Measurements from ENCODE around the gene GIMAP8. TPM values are rescaled to one million over a fixed set of nuclear protein-coding genes. Genes with fewer than 3 reads are reported as not detected.

Gene GIMAP8
- total RNA-seq, 6 experiments from 2014 or later, result 2.7 to 10.0 (median 6.2) TPM

DNA sequence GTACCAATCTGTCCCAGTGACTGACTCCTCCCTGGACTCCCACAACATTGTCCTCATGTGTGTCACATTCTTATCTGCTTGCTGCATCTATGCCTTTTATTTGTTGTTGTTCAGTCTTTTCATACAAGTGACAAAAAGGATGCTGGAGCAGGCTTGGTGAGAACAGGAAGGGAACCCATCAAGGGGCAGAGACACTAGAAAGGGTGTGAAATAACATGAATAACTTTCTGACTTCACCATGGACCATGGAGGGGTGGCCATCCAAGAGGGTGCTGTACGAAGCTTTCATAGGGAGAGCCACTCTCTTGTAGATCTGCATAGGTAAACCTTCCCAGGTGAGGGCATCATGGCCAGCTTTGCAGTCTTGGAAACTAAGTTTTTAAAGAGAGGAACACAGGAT is 14.5 kb downstream of the GIMAP8 start:
- Histone ChIP-seq H3K4me3 (no peak overlapping the region), H3K36me3 (no peaks in the 10 kb centered on the region), H3K9me3 (no peaks in the 10 kb centered on the region), H3K27ac (no peak overlapping the region), H3K4me1 (no peaks in the 10 kb centered on the region), H3K27me3 (no peaks in the 10 kb centered on the region)
- ATAC-seq (no peak), DNase-seq (no peak)
- TF ChIP-seq POLR2A (IDR thresholded peaks at IDR 0.05), result no peak
- TF ChIP-seq CTCF (IDR thresholded peaks at IDR 0.05), result no peak
- intact Hi-C loops (cut with DNase I), result no loop called here
- 50% methylated on average over 1 of the region's 1 CpG for WGBS (ENCODE audit: insufficient coverage, low coverage, low lambda C conversion rate, missing lambda C conversion rate)

DNA sequence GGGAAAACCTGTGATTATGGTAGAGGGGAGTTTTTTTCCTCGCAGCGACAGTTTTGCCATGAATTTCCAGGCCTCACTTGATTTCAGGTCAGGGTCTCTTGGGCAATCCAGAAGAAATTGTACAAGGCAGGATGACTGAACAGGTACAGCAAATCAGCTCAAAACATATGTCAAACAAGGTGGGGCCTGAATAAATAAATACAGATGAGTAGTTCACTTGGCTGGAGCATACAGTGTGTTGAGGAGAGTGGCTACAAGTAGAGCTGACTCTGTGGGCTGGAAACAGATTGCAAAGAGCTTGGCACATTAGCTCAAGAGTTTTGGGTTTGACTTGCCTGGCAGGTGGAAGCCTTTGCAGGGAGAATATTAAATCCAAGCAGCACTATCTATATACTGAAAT is 15.0 kb downstream of the GIMAP8 start:
- Histone ChIP-seq H3K9me3 (no peaks in the 10 kb centered on the region), H3K27ac (no peak overlapping the region), H3K36me3 (no peaks in the 10 kb centered on the region), H3K4me1 (no peaks in the 10 kb centered on the region), H3K4me3 (no peak overlapping the region), H3K27me3 (no peaks in the 10 kb centered on the region)
- TF ChIP-seq POLR2A (IDR thresholded peaks at IDR 0.05) (no peak), CTCF (IDR thresholded peaks at IDR 0.05) (no peak)
- intact Hi-C loops (cut with DNase I), result no loop called here
- no peak for ATAC-seq
- no peak for DNase-seq
- WGBS (ENCODE audit: insufficient coverage, low coverage, low lambda C conversion rate, missing lambda C conversion rate), result 89% methylated on average over 2 of the region's 2 CpGs

DNA sequence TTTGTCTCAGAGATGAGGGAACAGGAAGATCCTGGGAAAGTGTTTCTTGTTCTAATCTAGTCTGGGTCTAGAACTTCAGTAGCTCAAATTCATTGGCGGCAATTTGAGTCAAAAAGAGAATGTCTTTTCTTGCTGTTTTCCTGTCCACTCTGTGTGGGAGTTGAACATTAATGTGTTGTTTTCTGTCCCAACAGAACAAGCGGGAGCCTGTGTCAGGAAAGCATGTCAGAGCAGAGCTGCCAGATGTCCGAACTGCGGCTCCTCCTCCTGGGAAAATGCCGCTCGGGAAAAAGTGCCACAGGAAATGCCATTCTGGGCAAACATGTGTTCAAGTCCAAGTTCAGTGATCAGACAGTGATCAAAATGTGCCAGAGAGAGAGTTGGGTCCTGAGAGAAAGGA is 16.0 kb downstream of the GIMAP8 start:
- H3K9me3 ChIP-seq, result no peaks in the 10 kb centered on the region
- H3K36me3 ChIP-seq, result no peaks in the 10 kb centered on the region
- DNase-seq (no peak), ATAC-seq (peak in 1 of 4 donors; percentile 31)
- intact Hi-C loops (cut with DNase I), result no loop called here
- no peak overlapping the region for H3K27ac ChIP-seq
- no peaks in the 10 kb centered on the region for H3K4me1 ChIP-seq
- TF ChIP-seq CTCF (IDR thresholded peaks at IDR 0.05) (no peak), POLR2A (IDR thresholded peaks at IDR 0.05) (no peak)
- WGBS (ENCODE audit: insufficient coverage, low coverage, low lambda C conversion rate, missing lambda C conversion rate), result 68% methylated on average over 6 of the region's 6 CpGs
- no peak overlapping the region for H3K4me3 ChIP-seq
- no peaks in the 10 kb centered on the region for H3K27me3 ChIP-seq

GRCh38 chr7:150468241-150468640 is 17.8 kb downstream of the GIMAP8 start:
- no peak overlapping the region for H3K27ac ChIP-seq
- TF ChIP-seq CTCF (IDR thresholded peaks at IDR 0.05), result no peak
- TF ChIP-seq POLR2A (IDR thresholded peaks at IDR 0.05), result no peak

GRCh38 chr7:150471886-150472285 is 21.5 kb downstream of the GIMAP8 start:
- TF ChIP-seq POLR2A (IDR thresholded peaks at IDR 0.05), result no peak
- no peak for TF ChIP-seq CTCF (IDR thresholded peaks at IDR 0.05)
- intact Hi-C loops (cut with DNase I), result no loop called here
- WGBS (ENCODE audit: insufficient coverage, low coverage, low lambda C conversion rate, missing lambda C conversion rate), result 50% methylated on average over 5 of the region's 5 CpGs
- no peak overlapping the region for H3K4me3 ChIP-seq
- no peak overlapping the region for H3K27ac ChIP-seq
- DNase-seq (no peak), ATAC-seq (peak in 1 of 4 donors; percentile 24)
- H3K9me3 ChIP-seq, result no peaks in the 10 kb centered on the region
- no peaks in the 10 kb centered on the region for H3K4me1 ChIP-seq
- H3K27me3 ChIP-seq, result no peaks in the 10 kb centered on the region
- no peaks in the 10 kb centered on the region for H3K36me3 ChIP-seq

More at GRCh38 chr7:150468241-150468640, 17.8 kb downstream of the GIMAP8 start:
- no peaks in the 10 kb centered on the region for H3K4me1 ChIP-seq
- DNase-seq (no peak), ATAC-seq (no peak)
- H3K27me3 ChIP-seq, result no peaks in the 10 kb centered on the region
- intact Hi-C loops (cut with DNase I), result no loop called here
- H3K9me3 ChIP-seq, result no peaks in the 10 kb centered on the region
- no peaks in the 10 kb centered on the region for H3K36me3 ChIP-seq
- 96% methylated on average over 3 of the region's 3 CpGs for WGBS (ENCODE audit: insufficient coverage, low coverage, low lambda C conversion rate, missing lambda C conversion rate)
- H3K4me3 ChIP-seq, result no peak overlapping the region
